ENCODE data around the gene PARD3. TPM values are rescaled to one million over a fixed set of nuclear protein-coding genes. Genes with fewer than 3 reads are reported as not detected.

PARD3 gene
- total and polyA plus RNA-seq, 2 donors (not counting 3 experiments of a cell fraction or from before 2014, with no cell fraction given) = 7.3 to 24.1 TPM

DNA sequence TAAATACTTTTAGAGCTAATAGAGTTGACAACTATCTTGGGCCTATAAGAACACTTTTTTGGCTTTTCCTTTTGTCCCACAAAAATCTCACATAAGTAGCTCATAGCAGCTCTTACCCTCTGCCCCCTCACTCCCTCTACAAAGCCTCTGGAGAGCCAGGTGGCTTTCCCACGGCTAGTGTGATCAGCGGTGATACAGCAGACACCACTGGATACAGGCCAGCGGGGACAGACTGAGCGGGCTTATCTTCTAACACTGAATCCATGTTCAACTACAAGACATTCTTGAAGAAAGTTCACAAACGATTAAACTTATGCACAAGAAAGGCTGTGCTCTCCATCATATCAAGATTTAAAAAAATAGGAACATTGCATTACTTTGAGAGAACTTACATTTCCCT, 377.2 kb downstream of the PARD3 start:
- ChIA-PET CTCF (no interaction called here), POLR2A (interaction anchor here (0.5 kb wide), 1 partner anchor 11 kb away, joined by 5 read pairs; no protein-coding TSS in a partner anchor)
- Histone ChIP-seq H3K4me2 (ENCODE audit: insufficient read depth, low read length) (no peak overlapping the region), H3K9me3 (replicated peaks; ENCODE audit: control insufficient read depth, insufficient read depth, low read length) (no peaks in the 10 kb centered on the region), H3K4me1 (ENCODE audit: control insufficient read depth, extremely low read depth, insufficient read depth, low read length) (peaks cover 16% of the 10 kb centered on the region), H3K36me3 (ENCODE audit: control insufficient read depth in 2 of 2, extremely low read depth in 1 of 2, insufficient read depth in 2 of 2, low read length in 2 of 2) (no peaks in the 10 kb centered on the region), H3K4me3 (replicated peaks in 1 of 3; ENCODE audit: insufficient read depth in 1 of 3, low read depth in 1 of 3, low read length in 3 of 3) (no peak overlapping the region), H3K27ac (ENCODE audit: insufficient read depth, low read depth, low read length) (no peak overlapping the region), H3K79me2 (ENCODE audit: control insufficient read depth, insufficient read depth, low read length) (no peaks in the 10 kb centered on the region), H3K27me3 (ENCODE audit: control insufficient read depth in 2 of 2, insufficient read depth in 2 of 2, low read length in 2 of 2) (no peaks in the 10 kb centered on the region), H3K9me1 (replicated peaks; ENCODE audit: control insufficient read depth, extremely low read depth, insufficient read depth, low read length) (no peaks in the 10 kb centered on the region), H3K9ac (replicated peaks; ENCODE audit: extremely low read depth, insufficient read depth, low read length) (no peak overlapping the region), H4K20me1 (replicated peaks; ENCODE audit: control insufficient read depth, extremely low read depth, insufficient read depth, low read length) (peaks cover 2% of the 10 kb centered on the region), H2AFZ (ENCODE audit: low read depth, low read length) (no peak overlapping the region)
- dilution Hi-C loops (cut with MboI; ENCODE audit: extremely low pct_ligation_motif_present, low sequenced_read_pairs) = no loop called here
- FAIRE-seq = no peak
- intact Hi-C loops (cut with micrococcal nuclease) = no loop called here
- BruUV-seq (replicated peaks) = no TSS peak
- TF ChIP-seq, protein P1, sequence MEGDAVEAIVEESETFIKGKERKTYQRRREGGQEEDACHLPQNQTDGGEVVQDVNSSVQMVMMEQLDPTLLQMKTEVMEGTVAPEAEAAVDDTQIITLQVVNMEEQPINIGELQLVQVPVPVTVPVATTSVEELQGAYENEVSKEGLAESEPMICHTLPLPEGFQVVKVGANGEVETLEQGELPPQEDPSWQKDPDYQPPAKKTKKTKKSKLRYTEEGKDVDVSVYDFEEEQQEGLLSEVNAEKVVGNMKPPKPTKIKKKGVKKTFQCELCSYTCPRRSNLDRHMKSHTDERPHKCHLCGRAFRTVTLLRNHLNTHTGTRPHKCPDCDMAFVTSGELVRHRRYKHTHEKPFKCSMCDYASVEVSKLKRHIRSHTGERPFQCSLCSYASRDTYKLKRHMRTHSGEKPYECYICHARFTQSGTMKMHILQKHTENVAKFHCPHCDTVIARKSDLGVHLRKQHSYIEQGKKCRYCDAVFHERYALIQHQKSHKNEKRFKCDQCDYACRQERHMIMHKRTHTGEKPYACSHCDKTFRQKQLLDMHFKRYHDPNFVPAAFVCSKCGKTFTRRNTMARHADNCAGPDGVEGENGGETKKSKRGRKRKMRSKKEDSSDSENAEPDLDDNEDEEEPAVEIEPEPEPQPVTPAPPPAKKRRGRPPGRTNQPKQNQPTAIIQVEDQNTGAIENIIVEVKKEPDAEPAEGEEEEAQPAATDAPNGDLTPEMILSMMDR (IDR thresholded peaks at IDR 0.05; ENCODE audit: extremely low read depth in 1 of 2, insufficient read depth in 1 of 2, low read depth in 1 of 2, low read length in 2 of 2) = no peak
- TF ChIP-seq MAX (IDR thresholded peaks at IDR 0.05; ENCODE audit: insufficient read depth, insufficient read length) = no peak
- no peak for TF ChIP-seq POLR2A (IDR thresholded peaks at IDR 0.05; ENCODE audit: low read depth, low read length)
- no peak for TF ChIP-seq FOS (IDR thresholded peaks at IDR 0.05; ENCODE audit: borderline replicate concordance, insufficient read depth, low read length)
- TF ChIP-seq EZH2 (IDR thresholded peaks at IDR 0.05; ENCODE audit: borderline replicate concordance, low read depth, low read length, severe bottlenecking) = no peak
- no peak for TF ChIP-seq JUN (IDR thresholded peaks at IDR 0.05; ENCODE audit: borderline replicate concordance, insufficient read depth, insufficient read length, low read depth)
- no peak for TF ChIP-seq MYC (IDR thresholded peaks at IDR 0.05; ENCODE audit: low read depth, low read length)
- DNase-seq (ENCODE audit: low read depth, low spot score) = no peak
